Activated CD4-positive, alpha-beta memory T cell treated with anti-CD3 and anti-CD28 coated beads, Interleukin-2, amount 10 ng/mL, durations not matched to agents 7 days and 5 days (primary cell): ENCODE data around the gene EXTL1. TPM values are rescaled to one million over a fixed set of nuclear protein-coding genes. Genes with fewer than 3 reads are reported as not detected.

Source experiments
- CTCF ChIA-PET: fragments of 350-600 bp; sonication (Branson Sonifier 250); formaldehyde crosslinking; loops from one replicate; lab custom pipeline; 2021; ENCODE audit warnings: antibody characterized with exemption, inconsistent platforms; lab: Charles Lee
- POLR2A ChIA-PET: fragments of 350-600 bp; sonication (Branson Sonifier 250); formaldehyde crosslinking; loops from one replicate; lab custom pipeline; 2021; ENCODE audit warnings: antibody characterized with exemption; lab: Charles Lee
- DNase-seq: peaks from one replicate; pipeline ENCODE4 v3.0.0-alpha.2; 2020
- H3K27ac Mint-ChIP-seq: one replicate; pipeline ENCODE4 v1.8.0; 2021; ENCODE audit warnings: mild to moderate bottlenecking, mixed read lengths
- H3K27me3 Mint-ChIP-seq: one replicate; pipeline ENCODE4 v1.8.0; 2021; ENCODE audit warnings: mixed read lengths
- H3K36me3 Mint-ChIP-seq: one replicate; pipeline ENCODE4 v1.8.0; 2021; ENCODE audit warnings: low read depth, mixed read lengths
- H3K4me1 Mint-ChIP-seq: one replicate; pipeline ENCODE4 v1.8.0; 2021; ENCODE audit warnings: mixed read lengths
- H3K4me3 Mint-ChIP-seq: one replicate; pipeline ENCODE4 v1.8.0; 2021; ENCODE audit warnings: mild to moderate bottlenecking, mixed read lengths
- H3K9me3 Mint-ChIP-seq: one replicate; pipeline ENCODE4 v1.8.0; 2021; ENCODE audit warnings: mixed read lengths
- total RNA-seq, 2 experiments: library from RNA; stranded (reverse); gene quantifications; one replicate each; pipeline ENCODE4 v1.2.3, GENCODE V29; 2021

EXTL1 gene
- total RNA-seq, 2 experiments from 2014 or later, result not detected

DNA sequence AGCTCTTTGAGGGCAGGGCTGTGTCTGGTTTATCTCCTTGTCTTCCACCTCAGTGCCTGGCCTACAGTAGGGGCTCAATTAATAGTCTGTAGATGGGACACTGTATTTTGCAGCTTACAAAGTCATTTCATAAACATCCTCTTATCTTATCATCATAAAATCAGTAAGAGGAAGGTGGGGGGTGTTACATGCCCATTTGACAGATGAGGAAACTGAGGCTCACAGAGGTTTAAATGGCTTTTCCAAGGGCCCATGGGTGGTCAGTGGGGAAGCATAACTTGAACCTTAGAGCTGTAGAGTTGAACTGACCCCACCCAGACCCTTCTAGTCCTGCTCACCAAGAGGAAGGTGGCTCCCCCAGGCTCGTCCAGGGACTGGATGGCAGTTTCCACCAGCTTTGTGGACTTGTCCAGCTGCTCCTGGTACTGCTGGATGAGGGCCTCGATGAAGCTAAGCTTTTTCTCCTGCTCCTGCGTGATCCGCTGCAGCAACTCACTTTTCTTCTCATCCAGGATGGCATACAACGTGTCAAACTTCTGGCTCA, 36.5 kb downstream of the EXTL1 start:
- POLR2A ChIA-PET, result interaction anchor here (0.7 kb wide), 1 partner anchor 176 kb away, joined by 3 read pairs; the partner anchor contains the start of gene CEP85
- H3K36me3 Mint-ChIP-seq, result no peaks in the 10 kb centered on the region
- H3K4me3 Mint-ChIP-seq, result no peak overlapping the region
- H3K27ac Mint-ChIP-seq, result no peak overlapping the region
- no peak for DNase-seq
- H3K9me3 Mint-ChIP-seq, result no peaks in the 10 kb centered on the region
- peaks cover 54% of the 10 kb centered on the region for H3K27me3 Mint-ChIP-seq
- CTCF ChIA-PET, result interaction anchor here (1.1 kb wide), 1 partner anchor 26 kb away, joined by 3 read pairs; no protein-coding TSS in a partner anchor
- H3K4me1 Mint-ChIP-seq, result no peaks in the 10 kb centered on the region

DNA sequence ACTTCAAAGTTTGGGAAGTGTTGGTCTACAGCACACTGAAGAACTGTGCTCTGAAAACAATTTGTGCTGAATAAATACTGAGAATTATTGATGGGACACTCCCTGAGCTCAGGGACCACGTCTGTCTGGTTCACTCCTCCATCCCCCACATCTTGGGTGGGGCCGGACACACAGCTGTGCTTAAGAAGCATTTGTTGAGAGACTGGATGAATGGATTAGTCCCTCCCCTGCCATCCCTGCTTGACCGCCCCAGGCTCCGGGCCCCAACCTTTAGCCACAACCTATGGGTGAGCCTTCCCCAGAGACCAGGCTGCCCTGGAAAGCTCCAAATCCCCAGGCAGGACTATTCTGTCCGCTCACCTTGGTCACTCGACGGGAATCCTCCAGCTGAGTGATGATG, 38.3 kb downstream of the EXTL1 start:
- H3K9me3 Mint-ChIP-seq, result no peaks in the 10 kb centered on the region
- POLR2A ChIA-PET, result no interaction called here
- no peak overlapping the region for H3K27ac Mint-ChIP-seq
- H3K4me1 Mint-ChIP-seq, result no peaks in the 10 kb centered on the region
- CTCF ChIA-PET, result interaction anchor here (1.1 kb wide), 1 partner anchor 24 kb away, joined by 6 read pairs; no protein-coding TSS in a partner anchor
- no peak overlapping the region for H3K4me3 Mint-ChIP-seq
- peaks cover 47% of the 10 kb centered on the region for H3K27me3 Mint-ChIP-seq
- no peaks in the 10 kb centered on the region for H3K36me3 Mint-ChIP-seq
- DNase-seq, result no peak

DNA sequence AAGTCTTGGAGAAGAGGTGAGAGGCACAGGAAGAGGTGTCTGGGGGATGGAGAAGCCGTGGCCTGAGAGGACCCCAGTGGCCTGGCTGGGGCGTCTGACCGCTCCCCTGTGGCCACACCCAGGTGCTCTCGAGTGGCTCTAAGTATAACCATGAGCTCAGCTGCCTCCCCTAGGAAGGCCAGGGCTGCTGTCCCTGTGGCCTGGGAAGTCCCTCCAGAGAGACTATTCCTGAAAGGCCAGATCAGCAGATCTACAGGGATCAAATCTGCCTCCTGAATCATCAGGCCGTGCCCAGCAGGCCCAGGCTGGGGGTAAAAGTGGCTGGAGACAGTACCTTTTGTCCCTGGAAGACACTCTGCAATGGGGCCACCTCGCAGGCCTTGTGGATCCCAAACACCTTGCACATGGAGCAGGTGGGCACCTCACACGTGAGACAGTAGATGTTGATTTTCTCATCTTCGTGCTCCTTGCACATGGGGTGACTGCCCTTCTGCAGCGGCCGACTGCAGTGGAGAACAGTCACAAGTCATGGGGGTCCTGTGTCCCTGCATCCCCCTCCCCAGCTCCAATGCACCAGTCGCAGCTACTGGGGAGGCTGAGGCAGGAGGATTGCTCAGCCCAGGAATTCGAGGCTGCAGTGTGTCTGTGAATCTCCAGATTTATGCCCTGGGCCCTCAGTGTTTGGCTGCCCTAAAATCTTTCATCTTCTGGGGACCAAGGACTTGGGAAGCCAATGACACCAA, 39.4 kb downstream of the EXTL1 start:
- Mint-ChIP-seq H3K27ac (no peak overlapping the region), H3K4me3 (no peak overlapping the region), H3K27me3 (peaks cover 41% of the 10 kb centered on the region), H3K9me3 (no peaks in the 10 kb centered on the region), H3K4me1 (no peaks in the 10 kb centered on the region), H3K36me3 (no peaks in the 10 kb centered on the region)
- no peak for DNase-seq
- CTCF ChIA-PET, result no interaction called here
- POLR2A ChIA-PET, result no interaction called here

DNA sequence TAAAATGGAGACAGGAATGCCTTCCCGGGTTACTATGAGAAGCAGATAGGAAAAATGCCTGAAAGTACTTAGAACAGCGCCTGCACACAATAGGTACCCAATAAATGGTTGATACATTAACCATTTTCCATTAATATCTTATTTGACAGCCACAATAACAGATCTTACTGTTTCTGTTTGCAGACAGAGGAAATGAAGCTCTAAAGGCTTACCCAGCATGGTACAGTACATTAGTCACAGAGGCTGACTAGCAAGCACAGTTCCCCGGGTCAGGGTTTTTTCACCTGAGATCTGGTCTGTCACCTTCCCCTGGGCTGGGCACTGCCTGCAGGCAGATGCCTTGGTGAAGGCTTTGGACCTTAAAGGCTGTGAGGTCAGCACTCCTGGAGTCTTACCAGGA, 43.0 kb downstream of the EXTL1 start:
- H3K4me1 Mint-ChIP-seq, result no peaks in the 10 kb centered on the region
- no peaks in the 10 kb centered on the region for H3K36me3 Mint-ChIP-seq
- no peak overlapping the region for H3K4me3 Mint-ChIP-seq
- ChIA-PET POLR2A (no interaction called here), CTCF (interaction anchor here (1.2 kb wide), 1 partner anchor 28 kb away, joined by 3 read pairs; no protein-coding TSS in a partner anchor)
- no peak overlapping the region for H3K27ac Mint-ChIP-seq
- H3K9me3 Mint-ChIP-seq, result no peaks in the 10 kb centered on the region
- H3K27me3 Mint-ChIP-seq, result peaks cover 20% of the 10 kb centered on the region
- no peak for DNase-seq

DNA sequence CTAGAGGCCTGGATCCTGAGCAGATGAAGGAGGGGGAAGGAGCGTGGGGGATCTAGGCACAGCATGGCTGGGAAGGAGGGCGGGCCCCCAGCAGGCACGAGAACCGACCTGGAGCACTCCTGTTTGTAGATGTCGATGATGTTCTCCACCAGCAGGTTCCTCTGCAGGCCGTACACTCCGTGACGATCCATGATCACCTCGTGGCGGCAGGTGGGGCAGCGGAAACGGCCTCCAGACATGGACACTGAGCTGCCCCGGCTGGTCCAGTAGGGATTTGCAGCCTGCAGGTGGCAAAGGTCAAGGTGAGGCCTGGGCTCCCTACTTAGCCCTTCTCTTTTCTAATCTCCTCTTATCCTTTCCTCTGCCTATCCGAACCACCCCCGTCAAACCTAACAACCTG, 44.6 kb downstream of the EXTL1 start:
- no peaks in the 10 kb centered on the region for H3K9me3 Mint-ChIP-seq
- POLR2A ChIA-PET, result interaction anchor here (0.8 to 1.8 kb wide), 2 partner anchors 8 to 32 kb away, joined by 3 to 4 read pairs; no protein-coding TSS in a partner anchor

GRCh38 chr1:26066857-26067256, 45.3 kb downstream of the EXTL1 start:
- H3K4me3 Mint-ChIP-seq, result no peak overlapping the region
- no peaks in the 10 kb centered on the region for H3K9me3 Mint-ChIP-seq
- no peak overlapping the region for H3K27ac Mint-ChIP-seq
- H3K36me3 Mint-ChIP-seq, result no peaks in the 10 kb centered on the region
- no peaks in the 10 kb centered on the region for H3K4me1 Mint-ChIP-seq
- CTCF ChIA-PET, result interaction anchor here (1.9 kb wide), 1 partner anchor 30 kb away, joined by 4 read pairs; no protein-coding TSS in a partner anchor
- DNase-seq, result no peak
- POLR2A ChIA-PET, result interaction anchor here (1.8 kb wide), 1 partner anchor 32 kb away, joined by 4 read pairs; no protein-coding TSS in a partner anchor
- H3K27me3 Mint-ChIP-seq, result peaks cover 18% of the 10 kb centered on the region

More for the DNA sequence above, 44.6 kb downstream of the EXTL1 start:
- H3K36me3 Mint-ChIP-seq, result no peaks in the 10 kb centered on the region
- CTCF ChIA-PET, result interaction anchor here (1.9 kb wide), 1 partner anchor 30 kb away, joined by 4 read pairs; no protein-coding TSS in a partner anchor
- H3K4me3 Mint-ChIP-seq, result no peak overlapping the region
- peaks cover 20% of the 10 kb centered on the region for H3K27me3 Mint-ChIP-seq
- H3K27ac Mint-ChIP-seq, result no peak overlapping the region
- no peaks in the 10 kb centered on the region for H3K4me1 Mint-ChIP-seq
- DNase-seq, result no peak

- Mint-ChIP-seq H3K27me3 (peaks cover 23% of the 10 kb centered on the region), H3K27ac (no peak within 1 kb of the TSS), H3K4me3 (no peak within 1 kb of the TSS), H3K36me3 (no peaks in the 10 kb centered on the region), H3K4me1 (no peaks in the 10 kb centered on the region), H3K9me3 (no peaks in the 10 kb centered on the region)
- POLR2A ChIA-PET, result interaction anchor here (1.8 kb wide), 1 partner anchor 33 kb away, joined by 4 read pairs; no protein-coding TSS in a partner anchor
- CTCF ChIA-PET, result interaction anchor here (1.9 kb wide), 1 partner anchor 31 kb away, joined by 4 read pairs; no protein-coding TSS in a partner anchor
- DNase-seq, result no peak
Observed at GRCh38 chr1:26067432-26067911, 45.9 kb downstream of the EXTL1 start, which contains the start of gene TRIM63. TRIM63 (minus strand) TSS chr1:26067630; CDS start chr1:26067494, 136 bp downstream.

- DNase-seq, result no peak
- no peak overlapping the region for H3K4me3 Mint-ChIP-seq
- H3K27me3 Mint-ChIP-seq, result peaks cover 24% of the 10 kb centered on the region
- ChIA-PET CTCF (no interaction called here), POLR2A (no interaction called here)
- H3K9me3 Mint-ChIP-seq, result no peaks in the 10 kb centered on the region
- no peaks in the 10 kb centered on the region for H3K4me1 Mint-ChIP-seq
- H3K27ac Mint-ChIP-seq, result no peak overlapping the region
- H3K36me3 Mint-ChIP-seq, result no peaks in the 10 kb centered on the region
Observed at GRCh38 chr1:26069941-26070295, 48.3 kb downstream of the EXTL1 start.

GRCh38 chr1:26070296-26070962, 48.9 kb downstream of the EXTL1 start:
- H3K27ac Mint-ChIP-seq, result no peak overlapping the region
- peaks cover 25% of the 10 kb centered on the region for H3K27me3 Mint-ChIP-seq
- no peaks in the 10 kb centered on the region for H3K36me3 Mint-ChIP-seq
- H3K4me3 Mint-ChIP-seq, result no peak overlapping the region
- CTCF ChIA-PET, result interaction anchor here (0.9 to 1.1 kb wide), 2 partner anchors 73 to 99 kb away, joined by 4 to 5 read pairs; partner anchors contain the start of gene ZNF593
- no peaks in the 10 kb centered on the region for H3K9me3 Mint-ChIP-seq
- no peak for DNase-seq
- H3K4me1 Mint-ChIP-seq, result peaks cover 3% of the 10 kb centered on the region
- POLR2A ChIA-PET, result no interaction called here

- no peak for DNase-seq
- no peak overlapping the region for H3K27ac Mint-ChIP-seq
- ChIA-PET POLR2A (no interaction called here), CTCF (interaction anchor here (0.9 to 1.1 kb wide), 2 partner anchors 72 to 99 kb away, joined by 4 to 5 read pairs; partner anchors contain the start of gene ZNF593)
- peaks cover 9% of the 10 kb centered on the region for H3K4me1 Mint-ChIP-seq
- H3K27me3 Mint-ChIP-seq, result peaks cover 30% of the 10 kb centered on the region
- no peaks in the 10 kb centered on the region for H3K9me3 Mint-ChIP-seq
- no peaks in the 10 kb centered on the region for H3K36me3 Mint-ChIP-seq
- H3K4me3 Mint-ChIP-seq, result no peak overlapping the region
Observed at GRCh38 chr1:26070963-26071342, 49.4 kb downstream of the EXTL1 start.

DNA sequence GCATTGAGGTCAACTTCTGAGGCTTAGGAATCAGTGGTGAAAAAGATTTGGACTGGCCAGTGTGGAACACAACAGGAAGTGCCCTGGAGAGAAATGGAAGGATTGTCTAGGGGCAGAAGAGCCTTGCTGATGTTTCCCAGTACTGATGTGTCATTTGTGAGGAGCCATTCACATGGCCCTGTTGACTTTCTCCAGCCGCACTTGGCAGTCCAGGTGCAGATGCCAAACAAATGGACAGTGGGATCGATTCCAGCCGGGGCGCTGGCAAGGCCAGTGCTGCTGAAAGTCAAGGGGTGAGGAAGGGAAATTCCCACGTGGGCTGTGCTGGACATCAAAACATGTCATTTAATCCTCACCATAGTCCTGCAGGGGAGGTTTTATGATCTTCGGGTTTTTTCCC, 50.7 kb downstream of the EXTL1 start:
- ChIA-PET POLR2A (no interaction called here), CTCF (no interaction called here)
- H3K36me3 Mint-ChIP-seq, result no peaks in the 10 kb centered on the region
- peaks cover 32% of the 10 kb centered on the region for H3K27me3 Mint-ChIP-seq
- no peaks in the 10 kb centered on the region for H3K9me3 Mint-ChIP-seq
- peaks cover 15% of the 10 kb centered on the region for H3K4me1 Mint-ChIP-seq
- no peak for DNase-seq
- H3K27ac Mint-ChIP-seq, result no peak overlapping the region
- no peak overlapping the region for H3K4me3 Mint-ChIP-seq

GRCh38 chr1:26075421-26076144, 54.0 kb downstream of the EXTL1 start:
- Mint-ChIP-seq H3K36me3 (no peaks in the 10 kb centered on the region), H3K4me3 (no peak overlapping the region), H3K4me1 (peaks cover 15% of the 10 kb centered on the region), H3K27ac (no peak overlapping the region), H3K9me3 (no peaks in the 10 kb centered on the region), H3K27me3 (peaks cover 40% of the 10 kb centered on the region)
- ChIA-PET POLR2A (no interaction called here), CTCF (no interaction called here)
- DNase-seq, result no peak
